ENCODE data around the gene DLG3.

- TF ChIP-seq, protein P1, sequence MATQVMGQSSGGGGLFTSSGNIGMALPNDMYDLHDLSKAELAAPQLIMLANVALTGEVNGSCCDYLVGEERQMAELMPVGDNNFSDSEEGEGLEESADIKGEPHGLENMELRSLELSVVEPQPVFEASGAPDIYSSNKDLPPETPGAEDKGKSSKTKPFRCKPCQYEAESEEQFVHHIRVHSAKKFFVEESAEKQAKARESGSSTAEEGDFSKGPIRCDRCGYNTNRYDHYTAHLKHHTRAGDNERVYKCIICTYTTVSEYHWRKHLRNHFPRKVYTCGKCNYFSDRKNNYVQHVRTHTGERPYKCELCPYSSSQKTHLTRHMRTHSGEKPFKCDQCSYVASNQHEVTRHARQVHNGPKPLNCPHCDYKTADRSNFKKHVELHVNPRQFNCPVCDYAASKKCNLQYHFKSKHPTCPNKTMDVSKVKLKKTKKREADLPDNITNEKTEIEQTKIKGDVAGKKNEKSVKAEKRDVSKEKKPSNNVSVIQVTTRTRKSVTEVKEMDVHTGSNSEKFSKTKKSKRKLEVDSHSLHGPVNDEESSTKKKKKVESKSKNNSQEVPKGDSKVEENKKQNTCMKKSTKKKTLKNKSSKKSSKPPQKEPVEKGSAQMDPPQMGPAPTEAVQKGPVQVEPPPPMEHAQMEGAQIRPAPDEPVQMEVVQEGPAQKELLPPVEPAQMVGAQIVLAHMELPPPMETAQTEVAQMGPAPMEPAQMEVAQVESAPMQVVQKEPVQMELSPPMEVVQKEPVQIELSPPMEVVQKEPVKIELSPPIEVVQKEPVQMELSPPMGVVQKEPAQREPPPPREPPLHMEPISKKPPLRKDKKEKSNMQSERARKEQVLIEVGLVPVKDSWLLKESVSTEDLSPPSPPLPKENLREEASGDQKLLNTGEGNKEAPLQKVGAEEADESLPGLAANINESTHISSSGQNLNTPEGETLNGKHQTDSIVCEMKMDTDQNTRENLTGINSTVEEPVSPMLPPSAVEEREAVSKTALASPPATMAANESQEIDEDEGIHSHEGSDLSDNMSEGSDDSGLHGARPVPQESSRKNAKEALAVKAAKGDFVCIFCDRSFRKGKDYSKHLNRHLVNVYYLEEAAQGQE (IDR thresholded peaks at IDR 0.05; ENCODE audit: borderline replicate concordance): no peak
- TF ChIP-seq, protein P2, sequence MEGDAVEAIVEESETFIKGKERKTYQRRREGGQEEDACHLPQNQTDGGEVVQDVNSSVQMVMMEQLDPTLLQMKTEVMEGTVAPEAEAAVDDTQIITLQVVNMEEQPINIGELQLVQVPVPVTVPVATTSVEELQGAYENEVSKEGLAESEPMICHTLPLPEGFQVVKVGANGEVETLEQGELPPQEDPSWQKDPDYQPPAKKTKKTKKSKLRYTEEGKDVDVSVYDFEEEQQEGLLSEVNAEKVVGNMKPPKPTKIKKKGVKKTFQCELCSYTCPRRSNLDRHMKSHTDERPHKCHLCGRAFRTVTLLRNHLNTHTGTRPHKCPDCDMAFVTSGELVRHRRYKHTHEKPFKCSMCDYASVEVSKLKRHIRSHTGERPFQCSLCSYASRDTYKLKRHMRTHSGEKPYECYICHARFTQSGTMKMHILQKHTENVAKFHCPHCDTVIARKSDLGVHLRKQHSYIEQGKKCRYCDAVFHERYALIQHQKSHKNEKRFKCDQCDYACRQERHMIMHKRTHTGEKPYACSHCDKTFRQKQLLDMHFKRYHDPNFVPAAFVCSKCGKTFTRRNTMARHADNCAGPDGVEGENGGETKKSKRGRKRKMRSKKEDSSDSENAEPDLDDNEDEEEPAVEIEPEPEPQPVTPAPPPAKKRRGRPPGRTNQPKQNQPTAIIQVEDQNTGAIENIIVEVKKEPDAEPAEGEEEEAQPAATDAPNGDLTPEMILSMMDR (IDR thresholded peaks at IDR 0.05; ENCODE audit: poor library complexity, severe bottlenecking): no peak
- TF ChIP-seq RAD21 (conservative IDR thresholded peaks at IDR 0.05) (no peak), POLR2AphosphoS5 (IDR thresholded peaks at IDR 0.05) (no peak), EP300 (conservative IDR thresholded peaks at IDR 0.05; ENCODE audit: poor library complexity, severe bottlenecking) (no peak), EZH2 (IDR thresholded peaks at IDR 0.05; ENCODE audit: borderline replicate concordance, insufficient read depth, low read length, poor library complexity, severe bottlenecking) (no peak), SMC3 (conservative IDR thresholded peaks at IDR 0.05; ENCODE audit: poor library complexity) (no peak), TAF1 (IDR thresholded peaks at IDR 0.05; ENCODE audit: low read depth) (no peak)
Measured at GRCh38 chrX:70437921-70438665, 6.5 kb upstream of the DLG3 start.

Data from neural cell (in vitro differentiated cells).